D721Med (cell line): ENCODE measurements around the gene PRRG2.

ENCODE experiments used
- DNase-seq: peaks from one replicate; pipeline ENCODE4 v3.0.0; 2011; ENCODE audit warnings: low spot score; ENCODE audit not compliant: insufficient read length
- FAIRE-seq: peaks from 2 replicates; lab custom pipeline; 2011; peaks lifted over from hg19 to GRCh38; lab: Jason Lieb, UNC
- CTCF ChIP-seq: IDR thresholded peaks from 2 replicates; pipeline ENCODE4 v1.5.1; 2012; ENCODE audit warnings: mild to moderate bottlenecking, control low read depth; ENCODE audit not compliant: insufficient read depth; ENCODE audit errors: missing control alignments

PRRG2 gene

GRCh38 chr19:49593233-49594113 lies 12.4 kb downstream of the PRRG2 start:
- no peak for TF ChIP-seq CTCF
- FAIRE-seq (no peak), DNase-seq (peak; percentile 99)

DNA sequence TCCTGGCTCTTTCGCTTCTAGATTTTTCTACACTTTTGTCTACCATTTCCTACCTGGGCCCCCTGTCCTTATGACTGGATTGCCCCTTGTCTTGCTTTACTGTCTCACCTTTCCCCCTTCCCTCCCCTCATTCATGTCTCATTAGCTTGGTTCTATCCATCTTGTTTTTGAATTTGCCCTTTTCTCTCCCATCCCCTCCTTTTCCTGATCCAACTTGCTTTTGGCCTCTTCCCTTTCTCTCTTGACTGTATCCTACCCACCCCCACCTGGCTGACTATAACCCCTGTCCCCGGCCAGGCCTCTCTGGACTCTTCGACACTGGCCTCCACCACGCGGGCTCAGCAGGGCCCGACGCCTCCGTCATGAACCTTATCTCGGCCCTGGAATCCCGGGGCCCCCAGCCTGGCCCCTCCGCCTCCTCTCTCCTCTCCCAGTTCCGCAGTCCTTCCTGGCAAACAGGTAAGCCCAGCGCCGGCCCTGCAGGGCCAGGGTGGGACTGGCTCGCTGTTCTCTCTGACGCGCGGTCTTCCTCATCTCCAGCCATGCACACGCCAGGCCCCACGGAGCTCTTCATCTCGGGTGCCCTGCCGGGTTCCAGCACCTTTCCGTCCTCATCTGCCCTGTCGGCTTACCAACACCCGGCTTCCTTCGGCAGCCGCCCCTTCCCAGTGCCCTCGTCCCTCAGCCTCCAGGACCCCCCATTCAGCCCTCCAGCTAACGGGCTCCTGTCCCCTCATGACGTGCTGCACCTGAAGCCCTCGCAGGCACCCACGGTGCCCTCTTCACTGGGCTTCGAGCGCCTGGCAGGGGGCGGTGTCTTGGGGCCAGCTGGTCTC lies 13.3 kb downstream of the PRRG2 start:
- DNase-seq (no peak), FAIRE-seq (no peak)
- TF ChIP-seq CTCF = no peak

DNA sequence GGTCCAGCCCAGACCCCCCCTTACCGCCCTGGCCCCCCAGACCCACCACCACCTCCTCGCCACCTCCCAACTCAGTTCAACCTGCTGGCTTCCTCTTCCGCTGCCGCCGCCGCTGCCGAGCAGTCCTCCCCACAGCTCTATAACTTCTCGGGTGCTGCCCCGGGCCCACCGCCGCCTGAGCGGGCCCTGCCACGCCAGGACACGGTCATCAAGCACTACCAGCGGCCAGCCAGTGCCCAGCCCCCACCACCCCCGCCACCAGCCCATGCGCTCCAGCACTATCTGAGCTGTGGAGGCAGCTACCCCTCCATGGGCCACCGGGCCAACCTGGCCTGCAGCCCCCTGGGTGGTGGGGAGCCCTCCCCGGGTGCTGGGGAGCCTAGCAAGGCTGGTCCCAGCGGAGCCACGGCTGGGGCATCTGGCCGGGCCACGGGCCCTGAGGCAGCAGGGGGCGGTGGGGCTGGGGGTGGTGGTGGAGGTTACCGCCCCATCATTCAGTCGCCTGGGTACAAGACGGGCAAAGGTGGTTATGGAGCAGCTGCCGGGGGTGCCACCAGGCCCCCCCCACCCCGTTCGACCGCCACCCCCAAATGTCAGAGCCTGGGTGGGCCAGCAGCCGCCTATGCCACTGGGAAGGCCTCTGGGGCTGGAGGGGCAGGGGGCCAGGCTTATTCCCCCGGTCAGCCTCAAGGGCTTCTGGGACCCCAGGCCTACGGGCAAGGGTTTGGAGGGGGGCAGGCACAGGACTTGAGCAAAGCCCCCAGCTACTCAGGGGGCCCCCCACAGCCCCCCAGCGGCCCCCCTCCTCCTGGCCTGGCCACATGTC lies 14.1 kb downstream of the PRRG2 start:
- no peak for TF ChIP-seq CTCF
- no peak for DNase-seq
- no peak for FAIRE-seq

- DNase-seq = no peak
- no peak for TF ChIP-seq CTCF
- no peak for FAIRE-seq
Observed at GRCh38 chr19:49595819-49596404, 14.8 kb downstream of the PRRG2 start.

DNA sequence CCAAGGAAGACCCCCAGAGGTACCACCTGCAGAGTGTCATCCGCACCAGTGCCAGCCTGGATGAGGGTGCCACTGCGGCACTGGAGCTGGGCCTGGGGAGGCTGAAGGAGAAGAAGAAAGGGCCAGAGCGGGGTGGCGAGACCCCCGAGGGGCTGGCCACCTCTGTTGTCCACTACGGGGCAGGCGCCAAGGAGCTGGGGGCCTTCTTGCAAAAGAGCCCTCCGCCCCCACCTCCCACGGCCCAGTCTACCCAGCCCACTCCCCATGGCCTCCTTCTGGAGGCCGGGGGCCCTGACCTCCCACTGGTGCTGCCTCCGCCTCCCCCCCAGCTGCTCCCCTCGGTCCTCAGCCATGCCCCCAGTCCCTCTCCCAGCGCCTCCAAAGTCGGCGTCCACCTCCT lies 15.3 kb downstream of the PRRG2 start:
- DNase-seq = no peak
- no peak for TF ChIP-seq CTCF

DNA sequence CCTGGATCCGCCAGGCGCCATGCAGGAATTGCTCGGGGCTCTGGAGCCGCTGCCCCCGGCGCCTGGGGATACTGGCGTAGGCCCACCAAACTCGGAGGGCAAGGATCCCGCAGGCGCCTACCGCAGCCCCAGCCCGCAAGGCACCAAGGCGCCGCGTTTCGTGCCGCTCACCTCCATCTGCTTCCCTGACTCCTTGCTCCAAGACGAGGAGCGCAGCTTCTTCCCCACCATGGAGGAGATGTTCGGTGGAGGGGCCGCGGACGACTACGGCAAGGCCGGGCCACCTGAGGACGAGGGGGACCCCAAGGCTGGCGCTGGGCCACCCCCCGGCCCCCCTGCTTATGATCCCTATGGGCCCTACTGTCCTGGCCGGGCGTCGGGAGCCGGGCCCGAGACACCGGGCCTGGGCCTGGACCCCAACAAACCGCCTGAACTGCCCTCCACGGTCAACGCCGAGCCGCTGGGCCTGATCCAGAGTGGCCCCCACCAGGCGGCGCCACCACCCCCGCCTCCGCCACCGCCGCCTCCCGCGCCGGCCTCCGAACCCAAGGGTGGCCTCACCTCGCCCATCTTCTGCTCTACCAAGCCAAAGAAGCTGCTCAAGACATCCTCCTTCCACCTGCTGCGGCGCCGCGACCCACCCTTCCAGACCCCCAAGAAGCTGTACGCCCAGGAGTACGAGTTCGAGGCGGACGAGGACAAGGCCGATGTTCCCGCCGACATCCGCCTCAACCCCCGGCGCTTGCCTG lies 16.0 kb downstream of the PRRG2 start:
- TF ChIP-seq CTCF = no peak
- FAIRE-seq (no peak), DNase-seq (no peak)

More for the DNA sequence above, 15.3 kb downstream of the PRRG2 start:
- FAIRE-seq = no peak
